Measurements from ENCODE around the gene TFE3. TPM values are rescaled to one million over a fixed set of nuclear protein-coding genes. Genes with fewer than 3 reads are reported as not detected.

TFE3 gene
- total and polyA plus RNA-seq, 10 of the 15 experiments (the other 5 are each of a cell fraction or from before 2014, with no cell fraction given) = 3.5 to 20.4 (median 11.6) TPM

GRCh38 chrX:49058794-49059193 is 15.6 kb upstream of the TFE3 start, which contains the start of gene CCDC120:
CCDC120 (plus strand) TSS chrX:49058999; CDS start chrX:49062042, 3,043 bp downstream.
- FAIRE-seq = no peak
- Histone ChIP-seq H3K9ac (ENCODE audit: control insufficient read depth, insufficient read depth, low read length) (no peak within 1 kb of the TSS), H3K79me2 (ENCODE audit: control insufficient read depth, insufficient read depth, low read length) (no peaks in the 10 kb centered on the region), H3K27me3 (replicated peaks in 1 of 2; ENCODE audit: control insufficient read depth in 2 of 2, insufficient read depth in 2 of 2, low read length in 1 of 2) (no peaks in the 10 kb centered on the region), H2AFZ (ENCODE audit: control insufficient read depth, low read depth, low read length) (no peak within 1 kb of the TSS), H3K9me3 (replicated peaks; ENCODE audit: control insufficient read depth, insufficient read depth, low read length) (no peaks in the 10 kb centered on the region), H3K36me3 (ENCODE audit: control insufficient read depth in 2 of 2, insufficient read depth in 2 of 2, low read length in 1 of 2) (no peaks in the 10 kb centered on the region), H4K20me1 (ENCODE audit: control insufficient read depth, insufficient read depth) (no peaks in the 10 kb centered on the region), H3K4me3 (no peak within 1 kb of the TSS), H3K27ac (ENCODE audit: control insufficient read depth, insufficient read depth) (no peak within 1 kb of the TSS), H3K4me1 (ENCODE audit: control insufficient read depth, insufficient read depth, low read length) (no peaks in the 10 kb centered on the region), H3K4me2 (ENCODE audit: control insufficient read depth, insufficient read depth) (no peak within 1 kb of the TSS)
- CTCF ChIA-PET = no interaction called here
- no peak for DNase-seq (ENCODE audit: low read depth, low spot score)
- RAD21 ChIA-PET (ENCODE audit: unreplicated experiment) = no interaction called here
- no peak for ATAC-seq
- no TSS peak for BruUV-seq (replicated peaks)
- 31% methylated on average over 5 of the region's 5 CpGs for WGBS (ENCODE audit: insufficient coverage, insufficient replicate concordance, low lambda C conversion rate, missing lambda C conversion rate)
- SMC1A ChIA-PET (ENCODE audit: uncharacterized antibody, unreplicated experiment) = no interaction called here
- in situ Hi-C loops (cut with MboI) = no loop called here
- POLR2A ChIA-PET = interaction anchor here (0.5 kb wide), 1 partner anchor 15 kb away, joined by 5 read pairs; the partner anchor contains the start of gene TFE3
- intact Hi-C loops (cut with micrococcal nuclease; ENCODE audit: unreplicated experiment) = no loop called here
- TF ChIP-seq DPF2 (IDR thresholded peaks at IDR 0.05) = no peak
- no peak for TF ChIP-seq MEF2A (IDR thresholded peaks at IDR 0.05; ENCODE audit: insufficient read depth, low read depth, low read length)
- TF ChIP-seq POLR2A (IDR thresholded peaks at IDR 0.05; ENCODE audit: low read depth, low read length) = no peak
- TF ChIP-seq CBFB (IDR thresholded peaks at IDR 0.05; ENCODE audit: low read depth) = no peak
- TF ChIP-seq NFYA (IDR thresholded peaks at IDR 0.05; ENCODE audit: borderline replicate concordance, low read depth, low read length) = no peak
- no peak for TF ChIP-seq SUPT20H (IDR thresholded peaks at IDR 0.05; ENCODE audit: borderline replicate concordance, control insufficient read depth, low read depth, low read length)
- no peak for TF ChIP-seq CEBPB (IDR thresholded peaks at IDR 0.05; ENCODE audit: borderline replicate concordance in 1 of 2, low read depth in 2 of 2, low read length in 2 of 2)
- no peak for TF ChIP-seq ZNF217 (IDR thresholded peaks at IDR 0.05)
- no peak for TF ChIP-seq PAX8 (IDR thresholded peaks at IDR 0.05)
- no peak for TF ChIP-seq EP300 (IDR thresholded peaks at IDR 0.05; ENCODE audit: borderline replicate concordance in 1 of 2, control insufficient read depth in 1 of 2, low read depth in 2 of 2, low read length in 2 of 2)
- no peak for TF ChIP-seq MYB (IDR thresholded peaks at IDR 0.05; ENCODE audit: borderline replicate concordance, low read depth, low read length)
- no peak for TF ChIP-seq SRF (IDR thresholded peaks at IDR 0.05; ENCODE audit: low read depth in 2 of 2, low read length in 2 of 2)
- no peak for TF ChIP-seq NFXL1 (IDR thresholded peaks at IDR 0.05; ENCODE audit: borderline replicate concordance)
- no peak for TF ChIP-seq ZZZ3 (IDR thresholded peaks at IDR 0.05; ENCODE audit: control insufficient read depth, insufficient read length, low read depth)
- TF ChIP-seq, protein P1, sequence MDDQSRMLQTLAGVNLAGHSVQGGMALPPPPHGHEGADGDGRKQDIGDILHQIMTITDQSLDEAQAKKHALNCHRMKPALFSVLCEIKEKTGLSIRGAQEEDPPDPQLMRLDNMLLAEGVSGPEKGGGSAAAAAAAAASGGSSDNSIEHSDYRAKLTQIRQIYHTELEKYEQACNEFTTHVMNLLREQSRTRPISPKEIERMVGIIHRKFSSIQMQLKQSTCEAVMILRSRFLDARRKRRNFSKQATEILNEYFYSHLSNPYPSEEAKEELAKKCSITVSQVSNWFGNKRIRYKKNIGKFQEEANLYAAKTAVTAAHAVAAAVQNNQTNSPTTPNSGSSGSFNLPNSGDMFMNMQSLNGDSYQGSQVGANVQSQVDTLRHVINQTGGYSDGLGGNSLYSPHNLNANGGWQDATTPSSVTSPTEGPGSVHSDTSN (IDR thresholded peaks at IDR 0.05; ENCODE audit: insufficient replicate concordance, low read depth, low read length) = no peak
- no peak for TF ChIP-seq RB1 (IDR thresholded peaks at IDR 0.05; ENCODE audit: borderline replicate concordance)
- TF ChIP-seq, protein P2, sequence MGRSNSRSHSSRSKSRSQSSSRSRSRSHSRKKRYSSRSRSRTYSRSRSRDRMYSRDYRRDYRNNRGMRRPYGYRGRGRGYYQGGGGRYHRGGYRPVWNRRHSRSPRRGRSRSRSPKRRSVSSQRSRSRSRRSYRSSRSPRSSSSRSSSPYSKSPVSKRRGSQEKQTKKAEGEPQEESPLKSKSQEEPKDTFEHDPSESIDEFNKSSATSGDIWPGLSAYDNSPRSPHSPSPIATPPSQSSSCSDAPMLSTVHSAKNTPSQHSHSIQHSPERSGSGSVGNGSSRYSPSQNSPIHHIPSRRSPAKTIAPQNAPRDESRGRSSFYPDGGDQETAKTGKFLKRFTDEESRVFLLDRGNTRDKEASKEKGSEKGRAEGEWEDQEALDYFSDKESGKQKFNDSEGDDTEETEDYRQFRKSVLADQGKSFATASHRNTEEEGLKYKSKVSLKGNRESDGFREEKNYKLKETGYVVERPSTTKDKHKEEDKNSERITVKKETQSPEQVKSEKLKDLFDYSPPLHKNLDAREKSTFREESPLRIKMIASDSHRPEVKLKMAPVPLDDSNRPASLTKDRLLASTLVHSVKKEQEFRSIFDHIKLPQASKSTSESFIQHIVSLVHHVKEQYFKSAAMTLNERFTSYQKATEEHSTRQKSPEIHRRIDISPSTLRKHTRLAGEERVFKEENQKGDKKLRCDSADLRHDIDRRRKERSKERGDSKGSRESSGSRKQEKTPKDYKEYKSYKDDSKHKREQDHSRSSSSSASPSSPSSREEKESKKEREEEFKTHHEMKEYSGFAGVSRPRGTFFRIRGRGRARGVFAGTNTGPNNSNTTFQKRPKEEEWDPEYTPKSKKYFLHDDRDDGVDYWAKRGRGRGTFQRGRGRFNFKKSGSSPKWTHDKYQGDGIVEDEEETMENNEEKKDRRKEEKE (IDR thresholded peaks at IDR 0.05) = no peak
- TF ChIP-seq CHD2 (IDR thresholded peaks at IDR 0.05; ENCODE audit: borderline replicate concordance, low read depth, low read length) = no peak
- no peak for TF ChIP-seq WRNIP1 (IDR thresholded peaks at IDR 0.05; ENCODE audit: borderline replicate concordance, low read depth, low read length)
- TF ChIP-seq SMARCA5 (IDR thresholded peaks at IDR 0.05) = no peak

Measured in GM12878 (cell line).